ENCODE measurements around the gene LAMA2.
"Not testable (repeated sequence)": the region's sequence is repeated elsewhere in the genome, so short reads cannot be mapped to it uniquely, and the experiment has no call there.

The LAMA2 gene

GRCh38 chr6:129163551-129163950 lies 280.6 kb downstream of the LAMA2 start:
- Histone ChIP-seq H3K4me3 (ENCODE audit: low read depth in 1 of 2, low read length in 2 of 2) (no peak overlapping the region), H3K27me3 (ENCODE audit: control insufficient read depth in 1 of 2, insufficient read depth in 2 of 2, low read length in 2 of 2) (no peaks in the 10 kb centered on the region), H3K9me3 (ENCODE audit: low read length) (no peaks in the 10 kb centered on the region), H3K36me3 (ENCODE audit: insufficient read depth, low read length) (no peaks in the 10 kb centered on the region), H3K4me1 (ENCODE audit: insufficient read depth, low read length) (no peaks in the 10 kb centered on the region), H3K27ac (ENCODE audit: low read depth, low read length) (no peak overlapping the region), H3K9ac (ENCODE audit: low read length) (no peak overlapping the region)

GRCh38 chr6:129164032-129164431 lies 281.1 kb downstream of the LAMA2 start:
- no peaks in the 10 kb centered on the region for H3K4me1 ChIP-seq (ENCODE audit: insufficient read depth, low read length)
- no peak overlapping the region for H3K9ac ChIP-seq (ENCODE audit: low read length)

GRCh38 chr6:129172279-129172995 lies 289.5 kb downstream of the LAMA2 start:
- H3K9ac ChIP-seq (ENCODE audit: low read length); H3K9me3 ChIP-seq (ENCODE audit: low read length); H3K27me3 ChIP-seq (ENCODE audit: control insufficient read depth in 1 of 2, insufficient read depth in 2 of 2, low read length in 2 of 2); H3K4me1 ChIP-seq (ENCODE audit: insufficient read depth, low read length); H3K4me3 ChIP-seq (ENCODE audit: low read depth in 1 of 2, low read length in 2 of 2); H3K27ac ChIP-seq (ENCODE audit: low read depth, low read length); H3K36me3 ChIP-seq (ENCODE audit: insufficient read depth, low read length): not testable (repeated sequence)

More at GRCh38 chr6:129164032-129164431, 281.1 kb downstream of the LAMA2 start:
- Histone ChIP-seq H3K4me3 (ENCODE audit: low read depth in 1 of 2, low read length in 2 of 2) (no peak overlapping the region), H3K9me3 (ENCODE audit: low read length) (no peaks in the 10 kb centered on the region), H3K27me3 (ENCODE audit: control insufficient read depth in 1 of 2, insufficient read depth in 2 of 2, low read length in 2 of 2) (no peaks in the 10 kb centered on the region), H3K36me3 (ENCODE audit: insufficient read depth, low read length) (no peaks in the 10 kb centered on the region), H3K27ac (ENCODE audit: low read depth, low read length) (no peak overlapping the region)

GRCh38 chr6:129175066-129175465 lies 292.1 kb downstream of the LAMA2 start:
- no peaks in the 10 kb centered on the region for H3K36me3 ChIP-seq (ENCODE audit: insufficient read depth, low read length)
- H3K9ac ChIP-seq (ENCODE audit: low read length), result no peak overlapping the region
- no peaks in the 10 kb centered on the region for H3K4me1 ChIP-seq (ENCODE audit: insufficient read depth, low read length)
- H3K9me3 ChIP-seq (ENCODE audit: low read length), result no peaks in the 10 kb centered on the region
- no peaks in the 10 kb centered on the region for H3K27me3 ChIP-seq (ENCODE audit: control insufficient read depth in 1 of 2, insufficient read depth in 2 of 2, low read length in 2 of 2)
- no peak overlapping the region for H3K4me3 ChIP-seq (ENCODE audit: low read depth in 1 of 2, low read length in 2 of 2)
- H3K27ac ChIP-seq (ENCODE audit: low read depth, low read length), result no peak overlapping the region

GRCh38 chr6:129177801-129178200 lies 294.9 kb downstream of the LAMA2 start:
- H3K4me3 ChIP-seq (ENCODE audit: low read depth in 1 of 2, low read length in 2 of 2), result no peak overlapping the region
- no peaks in the 10 kb centered on the region for H3K9me3 ChIP-seq (ENCODE audit: low read length)
- H3K36me3 ChIP-seq (ENCODE audit: insufficient read depth, low read length), result no peaks in the 10 kb centered on the region
- no peak overlapping the region for H3K9ac ChIP-seq (ENCODE audit: low read length)
- H3K27ac ChIP-seq (ENCODE audit: low read depth, low read length), result no peak overlapping the region
- no peaks in the 10 kb centered on the region for H3K4me1 ChIP-seq (ENCODE audit: insufficient read depth, low read length)
- no peaks in the 10 kb centered on the region for H3K27me3 ChIP-seq (ENCODE audit: control insufficient read depth in 1 of 2, insufficient read depth in 2 of 2, low read length in 2 of 2)

GRCh38 chr6:129179283-129179682 lies 296.3 kb downstream of the LAMA2 start:
- Histone ChIP-seq H3K9me3 (ENCODE audit: low read length) (no peaks in the 10 kb centered on the region), H3K4me3 (ENCODE audit: low read depth in 1 of 2, low read length in 2 of 2) (no peak overlapping the region), H3K36me3 (ENCODE audit: insufficient read depth, low read length) (no peaks in the 10 kb centered on the region), H3K9ac (ENCODE audit: low read length) (no peak overlapping the region), H3K4me1 (ENCODE audit: insufficient read depth, low read length) (no peaks in the 10 kb centered on the region), H3K27me3 (ENCODE audit: control insufficient read depth in 1 of 2, insufficient read depth in 2 of 2, low read length in 2 of 2) (no peaks in the 10 kb centered on the region), H3K27ac (ENCODE audit: low read depth, low read length) (no peak overlapping the region)

GRCh38 chr6:129181001-129181400 lies 298.1 kb downstream of the LAMA2 start:
- Histone ChIP-seq H3K36me3 (ENCODE audit: insufficient read depth, low read length) (no peaks in the 10 kb centered on the region), H3K9me3 (ENCODE audit: low read length) (no peaks in the 10 kb centered on the region), H3K27ac (ENCODE audit: low read depth, low read length) (no peak overlapping the region), H3K4me1 (ENCODE audit: insufficient read depth, low read length) (no peaks in the 10 kb centered on the region), H3K9ac (ENCODE audit: low read length) (no peak overlapping the region), H3K4me3 (ENCODE audit: low read depth in 1 of 2, low read length in 2 of 2) (no peak overlapping the region), H3K27me3 (ENCODE audit: control insufficient read depth in 1 of 2, insufficient read depth in 2 of 2, low read length in 2 of 2) (no peaks in the 10 kb centered on the region)

- H3K9ac ChIP-seq (ENCODE audit: low read length), result no peak overlapping the region
- no peak overlapping the region for H3K4me3 ChIP-seq (ENCODE audit: low read depth in 1 of 2, low read length in 2 of 2)
- H3K36me3 ChIP-seq (ENCODE audit: insufficient read depth, low read length), result no peaks in the 10 kb centered on the region
- no peak overlapping the region for H3K27ac ChIP-seq (ENCODE audit: low read depth, low read length)
- no peaks in the 10 kb centered on the region for H3K4me1 ChIP-seq (ENCODE audit: insufficient read depth, low read length)
- H3K9me3 ChIP-seq (ENCODE audit: low read length), result no peaks in the 10 kb centered on the region
- no peaks in the 10 kb centered on the region for H3K27me3 ChIP-seq (ENCODE audit: control insufficient read depth in 1 of 2, insufficient read depth in 2 of 2, low read length in 2 of 2)
Observed at GRCh38 chr6:129183187-129183591, 300.3 kb downstream of the LAMA2 start.

GRCh38 chr6:129183681-129184301 lies 300.9 kb downstream of the LAMA2 start:
- Histone ChIP-seq H3K36me3 (ENCODE audit: insufficient read depth, low read length) (no peaks in the 10 kb centered on the region), H3K9me3 (ENCODE audit: low read length) (no peaks in the 10 kb centered on the region), H3K27ac (ENCODE audit: low read depth, low read length) (no peak overlapping the region), H3K27me3 (ENCODE audit: control insufficient read depth in 1 of 2, insufficient read depth in 2 of 2, low read length in 2 of 2) (no peaks in the 10 kb centered on the region), H3K4me3 (ENCODE audit: low read depth in 1 of 2, low read length in 2 of 2) (no peak overlapping the region), H3K4me1 (ENCODE audit: insufficient read depth, low read length) (no peaks in the 10 kb centered on the region), H3K9ac (ENCODE audit: low read length) (no peak overlapping the region)

- H3K4me1 ChIP-seq (ENCODE audit: insufficient read depth, low read length), result no peaks in the 10 kb centered on the region
- no peak overlapping the region for H3K4me3 ChIP-seq (ENCODE audit: low read depth in 1 of 2, low read length in 2 of 2)
- H3K27ac ChIP-seq (ENCODE audit: low read depth, low read length), result no peak overlapping the region
- no peaks in the 10 kb centered on the region for H3K36me3 ChIP-seq (ENCODE audit: insufficient read depth, low read length)
- H3K27me3 ChIP-seq (ENCODE audit: control insufficient read depth in 1 of 2, insufficient read depth in 2 of 2, low read length in 2 of 2), result no peaks in the 10 kb centered on the region
- H3K9ac ChIP-seq (ENCODE audit: low read length), result no peak overlapping the region
- no peaks in the 10 kb centered on the region for H3K9me3 ChIP-seq (ENCODE audit: low read length)
Observed at GRCh38 chr6:129184324-129184723, 301.4 kb downstream of the LAMA2 start.

- no peaks in the 10 kb centered on the region for H3K9me3 ChIP-seq (ENCODE audit: low read length)
- no peak overlapping the region for H3K9ac ChIP-seq (ENCODE audit: low read length)
- H3K27ac ChIP-seq (ENCODE audit: low read depth, low read length), result no peak overlapping the region
- no peaks in the 10 kb centered on the region for H3K36me3 ChIP-seq (ENCODE audit: insufficient read depth, low read length)
- H3K4me3 ChIP-seq (ENCODE audit: low read depth in 1 of 2, low read length in 2 of 2), result no peak overlapping the region
- no peaks in the 10 kb centered on the region for H3K4me1 ChIP-seq (ENCODE audit: insufficient read depth, low read length)
- H3K27me3 ChIP-seq (ENCODE audit: control insufficient read depth in 1 of 2, insufficient read depth in 2 of 2, low read length in 2 of 2), result no peaks in the 10 kb centered on the region
Observed at GRCh38 chr6:129184808-129185366, 301.9 kb downstream of the LAMA2 start.

GRCh38 chr6:129186988-129187387 lies 304.1 kb downstream of the LAMA2 start:
- no peaks in the 10 kb centered on the region for H3K9me3 ChIP-seq (ENCODE audit: low read length)
- H3K4me3 ChIP-seq (ENCODE audit: low read depth in 1 of 2, low read length in 2 of 2), result no peak overlapping the region
- no peaks in the 10 kb centered on the region for H3K4me1 ChIP-seq (ENCODE audit: insufficient read depth, low read length)
- H3K27ac ChIP-seq (ENCODE audit: low read depth, low read length), result no peak overlapping the region
- H3K9ac ChIP-seq (ENCODE audit: low read length), result no peak overlapping the region
- no peaks in the 10 kb centered on the region for H3K36me3 ChIP-seq (ENCODE audit: insufficient read depth, low read length)
- no peaks in the 10 kb centered on the region for H3K27me3 ChIP-seq (ENCODE audit: control insufficient read depth in 1 of 2, insufficient read depth in 2 of 2, low read length in 2 of 2)

All from muscle layer of colon (tissue), 2 donors.